HG03025 (cell line): ENCODE data around the gene MELTF.

Source experiments
- ATAC-seq: cut with Tn5 transposase; IDR thresholded peaks from one replicate; pipeline ENCODE4 v1.9.1; 2021; ENCODE audit warnings: mild to moderate bottlenecking, moderate library complexity; ENCODE audit not compliant: unreplicated experiment, low FRiP score

The MELTF gene

GRCh38 chr3:196969660-196970546 is 59.7 kb downstream of the MELTF start:
- ATAC-seq = peak; percentile 31

DNA sequence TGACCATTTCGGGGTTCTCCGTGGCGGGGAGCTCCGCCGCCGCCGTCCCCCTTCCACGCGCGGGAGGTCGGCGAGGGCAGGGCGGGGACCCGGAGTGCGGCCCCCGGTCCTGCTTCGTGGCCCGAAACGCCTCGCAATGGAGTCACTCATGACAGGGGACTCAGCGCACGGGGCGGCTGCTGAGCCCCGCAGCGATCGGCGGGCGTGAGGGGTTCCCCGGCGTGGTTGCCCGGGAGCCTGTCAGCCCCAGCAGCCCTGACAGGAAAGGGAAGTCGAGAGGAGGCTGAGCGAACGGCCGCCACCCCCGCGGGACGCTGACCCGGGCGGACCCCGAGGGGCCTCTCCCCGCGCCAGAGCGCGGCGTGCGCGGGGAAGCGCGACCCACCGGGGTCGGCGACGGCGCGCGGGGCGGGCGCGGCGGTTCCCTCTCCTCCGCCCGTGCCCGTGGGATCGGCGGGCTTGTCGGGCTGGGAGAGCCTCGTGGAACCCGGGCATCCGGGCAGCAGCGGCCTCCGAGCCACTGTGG is 60.4 kb downstream of the MELTF start:
- peak; percentile 41 for ATAC-seq

DNA sequence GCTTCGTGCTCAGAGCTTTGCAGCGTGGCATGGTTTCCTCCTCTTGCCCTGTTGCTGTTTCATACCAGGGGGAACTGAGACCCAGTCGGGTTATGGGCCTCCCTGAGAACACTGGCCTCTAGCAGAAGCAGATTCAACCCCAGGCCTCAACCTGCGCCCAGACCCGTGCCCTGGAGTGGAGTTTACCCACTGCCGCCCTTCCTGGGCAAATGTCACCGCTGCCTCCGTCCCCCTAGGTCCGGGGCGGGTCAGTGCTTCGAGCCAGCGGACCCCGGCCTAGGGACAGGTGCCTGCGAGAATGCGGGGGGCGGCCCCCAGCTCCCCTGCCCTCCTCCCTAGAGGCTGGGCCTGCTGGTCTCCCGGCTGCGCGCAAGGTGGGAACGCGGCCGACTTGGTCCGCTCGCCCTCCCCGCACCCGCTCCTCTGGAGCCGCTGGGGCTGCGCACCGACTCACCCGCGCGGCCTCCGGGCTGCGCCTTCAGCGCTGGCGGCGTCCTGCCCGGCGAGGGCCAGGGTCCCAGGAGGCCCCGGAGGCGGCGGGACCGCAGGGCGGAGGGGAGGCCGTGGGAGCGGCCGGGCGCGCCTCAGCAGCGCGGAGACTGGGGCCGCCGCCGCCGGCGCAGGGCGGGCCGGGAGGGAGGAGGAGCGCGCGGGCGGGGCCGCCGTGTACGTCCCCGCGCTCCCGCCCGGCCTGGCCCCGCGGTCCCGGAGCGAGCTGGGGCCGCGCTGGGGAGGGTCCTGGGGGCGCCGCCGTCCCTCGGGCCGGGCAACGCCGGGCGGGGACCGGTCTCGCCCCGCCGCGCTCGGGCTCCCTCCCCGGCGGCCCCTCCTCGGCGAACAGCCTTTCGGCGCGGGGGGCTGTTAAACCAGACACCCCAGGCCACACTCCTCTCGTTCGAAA is 61.1 kb downstream of the MELTF start, which contains the start of gene PIGZ:
Gene PIGZ, minus strand, starts transcription at position 601 of the 901 bp plus-strand sequence. CDS start 16,802 bp downstream, outside the sequence.
- ATAC-seq = peak; percentile 68

GRCh38 chr3:196967412-196968232 is 62.0 kb downstream of the MELTF start:
- no peak for ATAC-seq

DNA sequence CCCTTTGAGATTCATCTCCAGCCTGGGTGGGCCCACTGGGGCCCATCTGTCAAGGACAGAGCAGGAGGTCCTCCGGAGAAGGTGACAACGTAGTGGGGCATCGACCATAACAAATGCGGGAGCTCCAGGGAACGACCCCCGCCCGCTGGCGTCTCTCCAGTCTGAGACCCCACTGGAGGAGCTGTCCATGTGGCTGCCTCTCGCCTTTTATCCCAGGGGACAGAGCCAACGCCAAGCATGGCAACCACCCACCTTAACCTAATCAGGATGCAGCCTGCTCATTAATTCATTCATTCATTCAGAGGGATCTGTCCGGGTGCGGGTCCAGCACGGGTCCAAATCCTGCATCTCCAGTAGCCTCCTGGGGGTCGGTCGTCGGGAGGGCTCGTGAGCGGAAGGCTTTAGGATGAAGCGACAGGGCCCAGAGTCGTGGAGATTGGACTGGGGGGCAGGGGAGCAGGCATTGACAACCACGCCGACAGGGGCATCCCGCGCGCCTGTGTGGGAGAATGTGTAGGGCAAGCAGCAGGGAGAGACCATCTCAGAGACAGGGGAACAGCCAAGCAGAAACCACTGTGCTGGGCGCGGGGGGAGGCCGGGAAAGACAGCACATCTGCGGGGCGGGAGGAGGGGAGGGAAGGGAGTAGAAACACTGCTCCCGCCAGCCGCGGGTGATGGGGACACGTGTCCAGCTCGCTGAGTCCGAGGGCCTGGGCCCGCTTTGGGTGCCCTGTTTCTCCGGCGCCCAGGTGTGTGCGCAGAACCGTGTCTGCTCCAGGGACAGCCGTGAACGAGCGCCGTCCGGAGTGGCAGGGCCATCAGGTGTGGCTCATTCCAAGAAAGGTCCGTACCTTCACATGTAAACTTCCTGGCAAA is 62.9 kb downstream of the MELTF start:
- ATAC-seq = no peak

DNA sequence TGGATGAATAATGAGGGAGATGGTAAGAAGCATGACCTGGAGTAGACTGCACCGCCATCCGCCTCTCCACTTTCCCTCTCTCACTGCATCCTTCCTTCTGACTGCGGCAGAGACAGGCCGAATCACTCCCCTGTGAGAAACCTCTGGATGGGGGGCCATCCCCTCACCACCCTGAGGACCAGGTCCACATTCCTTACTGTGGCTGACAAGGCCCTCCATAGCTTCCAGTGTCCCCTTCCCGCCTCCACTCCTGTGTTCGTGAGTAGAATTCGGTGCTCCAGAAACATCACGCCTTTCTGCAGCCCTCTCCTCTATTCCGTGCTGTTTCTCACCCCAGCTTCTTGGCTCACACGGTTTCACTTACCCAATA is 63.8 kb downstream of the MELTF start:
- ATAC-seq = no peak

DNA sequence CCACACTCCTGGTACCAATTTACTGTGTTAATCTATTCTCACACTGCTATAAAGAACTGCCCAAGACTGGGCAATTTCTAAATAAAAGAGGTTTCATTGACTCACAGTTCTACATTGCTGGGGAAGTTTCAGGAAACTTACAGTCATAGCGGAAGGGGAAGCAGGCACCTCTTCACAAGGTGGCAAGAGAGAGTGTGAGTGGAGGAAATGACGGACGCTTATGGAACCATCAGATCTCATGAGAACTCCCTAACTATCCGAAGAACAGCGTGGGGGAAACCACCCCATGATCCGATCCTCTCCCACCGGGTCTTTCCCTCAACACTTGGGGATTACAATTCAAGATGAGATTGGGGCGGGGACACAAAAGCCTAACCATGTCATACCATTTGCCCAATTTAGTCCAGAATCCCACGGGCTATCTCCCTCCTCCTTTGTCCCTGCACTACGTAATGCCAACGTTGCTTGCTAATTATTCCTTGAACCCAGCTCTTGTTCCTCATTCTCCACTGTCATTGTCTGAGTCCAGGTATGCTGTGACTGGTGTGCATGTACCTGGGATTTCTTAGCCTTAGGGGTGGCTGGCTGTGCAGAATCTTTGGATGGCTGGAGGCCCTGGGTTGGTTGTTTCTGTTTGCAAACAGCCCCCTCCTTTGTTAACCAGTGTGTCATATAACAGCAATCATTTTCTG is 64.4 kb downstream of the MELTF start:
- ATAC-seq = no peak

- no peak for ATAC-seq
Measured at GRCh38 chr3:196963631-196963953, 66.0 kb downstream of the MELTF start.

DNA sequence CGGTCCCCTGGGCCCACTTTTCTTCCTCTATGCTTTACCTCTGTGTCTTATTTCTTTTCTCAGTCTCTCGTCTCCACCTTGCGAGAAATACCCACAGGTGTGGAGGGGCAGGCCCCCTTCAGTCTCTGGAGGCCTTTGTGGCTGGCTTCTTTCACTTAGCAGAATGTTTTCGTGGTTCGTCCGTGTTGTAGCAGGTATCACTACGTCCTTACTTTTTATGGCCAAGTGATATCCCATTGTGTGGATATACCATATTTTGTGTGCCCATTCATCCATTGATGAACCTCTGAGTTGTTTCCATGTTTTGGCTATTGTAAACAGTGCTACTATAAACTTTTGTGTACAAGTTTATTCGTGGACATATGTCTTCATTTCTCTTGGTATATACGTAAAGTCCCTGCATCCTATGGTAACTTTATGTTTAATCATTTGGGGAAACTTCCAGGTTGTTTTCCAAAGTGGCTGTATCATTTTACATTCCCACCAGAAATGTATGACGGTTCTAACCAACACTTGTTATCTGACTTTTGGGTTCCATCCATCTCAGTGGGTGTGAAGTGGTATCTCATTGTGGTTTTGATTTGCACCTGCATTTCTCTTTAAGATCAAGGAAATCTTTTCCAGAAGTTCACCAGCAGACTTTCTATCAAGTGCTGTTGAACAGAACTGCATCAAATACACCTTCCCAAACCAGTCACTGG is 66.5 kb downstream of the MELTF start:
- no peak for ATAC-seq

DNA sequence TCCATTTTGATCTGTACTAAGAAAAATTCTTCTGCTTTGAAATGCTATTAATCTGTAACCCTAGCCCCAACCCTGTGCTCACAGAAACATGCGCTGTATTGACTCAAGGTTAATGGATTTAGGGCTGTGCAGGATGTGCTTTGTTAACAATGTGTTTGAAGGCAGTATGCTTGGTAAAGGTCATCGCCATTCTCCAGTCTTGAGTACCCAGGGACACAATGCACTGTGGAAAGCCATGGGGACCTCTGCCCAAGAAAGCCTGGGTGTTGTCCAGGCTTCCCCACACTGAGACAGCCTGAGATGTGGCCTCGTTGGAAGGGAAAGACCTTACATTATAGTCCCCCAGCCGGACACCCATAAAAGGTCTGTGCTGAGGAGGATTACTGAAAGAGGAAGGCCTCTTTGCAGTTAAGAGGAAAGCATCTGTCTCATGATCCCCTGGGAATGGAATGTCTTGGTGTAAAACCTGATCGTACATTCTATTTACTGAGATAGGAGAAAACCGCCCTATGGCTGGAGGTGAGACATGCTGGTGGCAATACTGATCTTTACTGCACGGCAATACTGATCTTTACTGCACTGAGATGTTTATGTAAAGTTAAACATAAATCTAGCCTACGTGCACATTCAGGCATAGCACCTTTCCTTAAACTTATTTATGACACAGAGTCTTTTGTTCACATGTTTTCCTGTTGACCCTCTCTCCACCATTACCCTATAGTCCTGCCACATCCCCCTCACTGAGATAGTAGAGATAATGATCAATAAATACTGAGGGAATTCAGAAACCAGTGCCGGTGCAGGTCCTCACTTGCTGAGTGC is 67.3 kb downstream of the MELTF start:
- ATAC-seq = no peak

- no peak for ATAC-seq
Measured at GRCh38 chr3:196954832-196955231, 74.8 kb downstream of the MELTF start.
